Right cardiac atrium (tissue), 5 donors: Measurements from ENCODE around the gene SAMD4A. TPM values are rescaled to one million over a fixed set of nuclear protein-coding genes. Genes with fewer than 3 reads are reported as not detected.

Source experiments
- ATAC-seq, 2 donors: fragments of 200-7000 bp; cut with Tn5 transposase; one replicate each; pipeline versions ENCODE4 v1.8.0 to v1.9.1; 2020; ENCODE audit warnings: moderate library complexity in 2 of 2, mild to moderate bottlenecking in 1 of 2
- DNase-seq, 3 donors: peaks; one replicate each; pipeline ENCODE4 v3.0.0-alpha.2; 2020
- H3K27ac ChIP-seq: one replicate; pipeline ENCODE4 v1.5.1; 2013; ENCODE audit warnings: mild to moderate bottlenecking, low read length, control low read depth, moderate library complexity
- H3K27me3 ChIP-seq: one replicate; pipeline ENCODE4 v1.6.1; 2013; ENCODE audit not compliant: control insufficient read depth, insufficient read depth
- H3K4me1 ChIP-seq: one replicate; pipeline ENCODE4 v1.6.1; 2013; ENCODE audit warnings: low read length; ENCODE audit not compliant: control insufficient read depth, insufficient read depth
- H3K4me3 ChIP-seq: one replicate; pipeline ENCODE4 v1.5.1; 2013; ENCODE audit warnings: low read length, control low read depth
- H3K9me3 ChIP-seq: one replicate; pipeline ENCODE4 v1.6.1; 2013; ENCODE audit warnings: low read length; ENCODE audit not compliant: control insufficient read depth
- WGBS: extraction: QIAGEN DNeasy Blood & Tissue Kit; methylation state at CpG from one replicate; pipeline ENCODE4 v1.1.7; 2013; 5-methylcytosine and 5-hydroxymethylcytosine counted together
- intact Hi-C, 4 donors: fragments of 100-400 bp; cut with DNase I; formaldehyde crosslinking; loops; one replicate each; pipeline versions ENCODE4 v1.11.0 to v1.14.0; 2022 to 2023
- polyA plus RNA-seq: library from polyadenylated mRNA; stranded (reverse); fragments of 200-250 nt; gene quantifications from one replicate; pipeline ENCODE4 v1.2.3, GENCODE V29; 2013
- total RNA-seq, 4 donors: library from RNA; stranded (reverse); fragmentation: NEBNext Ultra II Directional; extraction: Animal tissue kit (Norgen Biotek cat#: 25700); gene quantifications; one replicate each; pipeline ENCODE4 v1.2.1, GENCODE V29; 2021
- donor health status: healthy with polysubstance abuse.
- donor health status: DM: no; HTN: yes; CAD: no.
- donor health status: DM: no; HTN: no; CAD: no.
- donor health status: DM: no; HTN: yes; CAD: no; lungs with severe emphysema.
- donor health status: DM: yes; HTN: yes; CAD: no.

Gene SAMD4A
- total and polyA plus RNA-seq, 5 donors, result 57.2 to 166 (median 137) TPM

GRCh38 chr14:54538055-54538454 lies 28.9 kb upstream of the SAMD4A start:
- Histone ChIP-seq H3K27ac (no peak overlapping the region), H3K27me3 (no peaks in the 10 kb centered on the region), H3K4me1 (no peaks in the 10 kb centered on the region), H3K4me3 (no peak overlapping the region), H3K9me3 (no peaks in the 10 kb centered on the region)
- intact Hi-C loops, result no loop called here
- ATAC-seq (no peak), DNase-seq (no peak)
- 96% methylated on average over 3 of the region's 3 CpGs for WGBS

GRCh38 chr14:54547583-54547982 lies 19.3 kb upstream of the SAMD4A start:
- WGBS, result 97% methylated on average over 3 of the region's 3 CpGs
- H3K27me3 ChIP-seq, result no peaks in the 10 kb centered on the region

GRCh38 chr14:54548491-54548890 lies 18.4 kb upstream of the SAMD4A start:
- WGBS, result 84% methylated on average over 5 of the region's 5 CpGs
- ATAC-seq (no peak), DNase-seq (no peak)
- no peak overlapping the region for H3K27ac ChIP-seq
- H3K27me3 ChIP-seq, result no peaks in the 10 kb centered on the region
- H3K9me3 ChIP-seq, result no peaks in the 10 kb centered on the region
- no peaks in the 10 kb centered on the region for H3K4me1 ChIP-seq
- intact Hi-C loops, result no loop called here
- H3K4me3 ChIP-seq, result no peak overlapping the region

More at GRCh38 chr14:54547583-54547982, 19.3 kb upstream of the SAMD4A start:
- no peak for DNase-seq
- Histone ChIP-seq H3K9me3 (no peaks in the 10 kb centered on the region), H3K27ac (no peak overlapping the region), H3K4me1 (no peaks in the 10 kb centered on the region), H3K4me3 (no peak overlapping the region)
- no peak for ATAC-seq
- intact Hi-C loops, result no loop called here

GRCh38 chr14:54549862-54550261 lies 17.1 kb upstream of the SAMD4A start:
- WGBS, result 78% methylated on average over 3 of the region's 3 CpGs
- intact Hi-C loops, result no loop called here
- no peak overlapping the region for H3K27ac ChIP-seq
- H3K4me3 ChIP-seq, result no peak overlapping the region
- no peaks in the 10 kb centered on the region for H3K9me3 ChIP-seq
- DNase-seq (no peak), ATAC-seq (no peak)
- no peaks in the 10 kb centered on the region for H3K27me3 ChIP-seq
- H3K4me1 ChIP-seq, result no peaks in the 10 kb centered on the region

- H3K27ac ChIP-seq, result no peak overlapping the region
- no peaks in the 10 kb centered on the region for H3K4me1 ChIP-seq
- ATAC-seq, result no peak
- no peaks in the 10 kb centered on the region for H3K9me3 ChIP-seq
- intact Hi-C loops, result no loop called here
- no peak for DNase-seq
- 82% methylated on average over 1 of the region's 1 CpG for WGBS
- no peak overlapping the region for H3K4me3 ChIP-seq
- no peaks in the 10 kb centered on the region for H3K27me3 ChIP-seq
Observed at GRCh38 chr14:54550514-54550913, 16.4 kb upstream of the SAMD4A start.

GRCh38 chr14:54554401-54554800 lies 12.5 kb upstream of the SAMD4A start:
- H3K27me3 ChIP-seq, result no peaks in the 10 kb centered on the region
- intact Hi-C loops, result no loop called here
- DNase-seq, result no peak
- no peaks in the 10 kb centered on the region for H3K9me3 ChIP-seq
- no peak for ATAC-seq
- no peaks in the 10 kb centered on the region for H3K4me1 ChIP-seq
- no peak overlapping the region for H3K27ac ChIP-seq
- WGBS, result 94% methylated on average over 2 of the region's 2 CpGs
- no peak overlapping the region for H3K4me3 ChIP-seq

- WGBS, result 91% methylated on average over 2 of the region's 2 CpGs
- H3K4me1 ChIP-seq, result no peaks in the 10 kb centered on the region
- no peak overlapping the region for H3K4me3 ChIP-seq
- intact Hi-C loops, result no loop called here
- H3K27me3 ChIP-seq, result no peaks in the 10 kb centered on the region
- H3K27ac ChIP-seq, result no peak overlapping the region
- DNase-seq (no peak), ATAC-seq (no peak)
- no peaks in the 10 kb centered on the region for H3K9me3 ChIP-seq
Observed at GRCh38 chr14:54555651-54556050, 11.3 kb upstream of the SAMD4A start.

- Histone ChIP-seq H3K27me3 (no peaks in the 10 kb centered on the region), H3K4me1 (no peaks in the 10 kb centered on the region), H3K9me3 (no peaks in the 10 kb centered on the region), H3K27ac (no peak overlapping the region), H3K4me3 (no peak overlapping the region)
- no peak for ATAC-seq
- intact Hi-C loops, result no loop called here
- no peak for DNase-seq
- 88% methylated on average over 9 of the region's 9 CpGs for WGBS
Observed at GRCh38 chr14:54556535-54556934, 10.4 kb upstream of the SAMD4A start.

- intact Hi-C loops, result loop anchor here in 1 of 4 donors (10.0 kb wide), 2 partner anchors 242 to 332 kb away; no protein-coding TSS in a partner anchor
- Histone ChIP-seq H3K27me3 (no peaks in the 10 kb centered on the region), H3K27ac (no peak overlapping the region)
Observed at GRCh38 chr14:54562334-54562733, 4.6 kb upstream of the SAMD4A start.

GRCh38 chr14:54564071-54564867 lies 2.7 kb upstream of the SAMD4A start:
- Histone ChIP-seq H3K27me3 (no peaks in the 10 kb centered on the region), H3K4me1 (peaks cover 5% of the 10 kb centered on the region), H3K9me3 (no peaks in the 10 kb centered on the region), H3K4me3 (peak overlapping the region; percentile 91), H3K27ac (peak overlapping the region; percentile 92)
- whole genome bisulfite sequencing, result 5% methylated on average over 9 of the region's 9 CpGs
- intact Hi-C loops, result loop anchor here in 2 of 4 donors (1.0 to 10.0 kb wide), 4 partner anchors 209 to 331 kb away; no protein-coding TSS in a partner anchor
- ATAC-seq, result no peak
- DNase-seq, result no peak

More at GRCh38 chr14:54562334-54562733, 4.6 kb upstream of the SAMD4A start:
- no peak for ATAC-seq
- no peak overlapping the region for H3K4me3 ChIP-seq
- no peak for DNase-seq
- H3K4me1 ChIP-seq, result no peaks in the 10 kb centered on the region
- WGBS, result 46% methylated on average over 5 of the region's 5 CpGs
- H3K9me3 ChIP-seq, result no peaks in the 10 kb centered on the region

- under 1% methylated on average over 69 of the region's 69 CpGs for WGBS
- intact Hi-C loops, result loop anchor here (1.0 to 10.0 kb wide), 7 partner anchors 122 to 330 kb away; no protein-coding TSS in a partner anchor
- Histone ChIP-seq H3K4me3 (peak overlapping the region; percentile 91), H3K9me3 (no peaks in the 10 kb centered on the region), H3K4me1 (peaks cover 8% of the 10 kb centered on the region), H3K27ac (peak overlapping the region; percentile 92), H3K27me3 (no peaks in the 10 kb centered on the region)
- ATAC-seq, result peak; percentile 66 to 76
- DNase-seq, result peak; percentile 75 to 90 (median 88)
Observed at GRCh38 chr14:54564868-54565784, 1.8 kb upstream of the SAMD4A start.
